DOHH2 (cell line): ENCODE measurements around the gene CASP9.

ENCODE experiments used
- H3F3A ChIP-seq: fragments of 200-600 bp; sonication (generic), shearing (Covaris generic); 2 replicates; pipeline ENCODE4 v1.6.0; 2016; ENCODE audit warnings: antibody characterized with exemption, mild to moderate bottlenecking; ENCODE audit not compliant: control insufficient read depth, insufficient read depth
- H3K27ac ChIP-seq: fragments of 200-600 bp; sonication (generic); 2 replicates; pipeline ENCODE4 v1.5.1; 2014; ENCODE audit warnings: low read depth, mild to moderate bottlenecking, low read length, moderate library complexity
- H3K27me3 ChIP-seq: fragments of 200-600 bp; sonication (generic); 2 replicates; pipeline ENCODE4 v1.6.1; 2014; ENCODE audit warnings: mild to moderate bottlenecking, low read length, mixed read lengths; ENCODE audit not compliant: control insufficient read depth
- H3K36me3 ChIP-seq: fragments of 200-600 bp; sonication (generic); 2 replicates; pipeline ENCODE4 v1.6.1; 2014; ENCODE audit warnings: mild to moderate bottlenecking, low read length, moderate library complexity, mixed read lengths; ENCODE audit not compliant: control insufficient read depth
- H3K4me1 ChIP-seq: fragments of 200-600 bp; sonication (generic); 2 replicates; pipeline ENCODE4 v1.6.1; 2014; ENCODE audit warnings: mild to moderate bottlenecking, low read length, mixed read lengths; ENCODE audit not compliant: control insufficient read depth
- H3K4me2 ChIP-seq: fragments of 200-600 bp; sonication (generic); 2 replicates; pipeline ENCODE4 v1.6.0; 2014; ENCODE audit warnings: mild to moderate bottlenecking, low read length, moderate library complexity
- H3K4me3 ChIP-seq: fragments of 200-600 bp; sonication (generic); 2 replicates; pipeline ENCODE4 v1.5.1; 2014; ENCODE audit warnings: mild to moderate bottlenecking, low read length, mixed read lengths
- H3K79me2 ChIP-seq: fragments of 200-600 bp; sonication (generic); 2 replicates; pipeline ENCODE4 v1.6.1; 2014; ENCODE audit warnings: mild to moderate bottlenecking, low read length, mixed read lengths; ENCODE audit not compliant: control insufficient read depth
- H3K9me2 ChIP-seq: fragments of 200-600 bp; sonication (generic); replicated peaks from 2 replicates; pipeline ENCODE4 v1.6.1; 2014; ENCODE audit warnings: mild to moderate bottlenecking, low read length, mixed read lengths; ENCODE audit not compliant: control insufficient read depth
- H3K9me3 ChIP-seq: fragments of 200-600 bp; sonication (generic); 2 replicates; pipeline ENCODE4 v1.6.1; 2014; ENCODE audit warnings: antibody characterized with exemption, low read length, mixed read lengths; ENCODE audit not compliant: control insufficient read depth, insufficient read depth
- H4K20me1 ChIP-seq: fragments of 200-600 bp; sonication (generic); 2 replicates; pipeline ENCODE4 v1.6.0; 2014; ENCODE audit warnings: low read depth, mild to moderate bottlenecking, antibody characterized with exemption, low read length, moderate library complexity; ENCODE audit not compliant: control insufficient read depth, insufficient read depth
- CTCF ChIP-seq: fragments of 200-600 bp; sonication (generic); IDR thresholded peaks from one replicate; pipeline ENCODE4 v1.5.1; 2014; ENCODE audit warnings: antibody characterized with exemption, mild to moderate bottlenecking, low read depth, low read length; ENCODE audit not compliant: poor library complexity, severe bottlenecking
- EZH2phosphoT487 ChIP-seq: fragments of 200-600 bp; sonication (generic); IDR thresholded peaks from 2 replicates; pipeline ENCODE4 v1.6.1; 2017; ENCODE audit warnings: borderline replicate concordance, mild to moderate bottlenecking, antibody characterized with exemption, low read length, moderate library complexity, mixed read lengths

CASP9 gene

GRCh38 chr1:15531003-15531402 is 7.0 kb upstream of the CASP9 start:
- Histone ChIP-seq H3F3A (no peaks in the 10 kb centered on the region; the same call in 1 of the 2 replicates), H3K9me2 (no peaks in the 10 kb centered on the region), H3K27me3 (no peaks in the 10 kb centered on the region), H3K36me3 (peaks cover 7% of the 10 kb centered on the region), H4K20me1 (no peaks in the 10 kb centered on the region), H3K9me3 (no peaks in the 10 kb centered on the region), H3K27ac (no peak overlapping the region), H3K4me1 (peaks cover 11% of the 10 kb centered on the region), H3K4me2 (no peak overlapping the region), H3K4me3 (no peak overlapping the region), H3K79me2 (peaks cover 21% of the 10 kb centered on the region)
- TF ChIP-seq CTCF (no peak), EZH2phosphoT487 (no peak)

- Histone ChIP-seq H3K4me1 (peaks cover 28% of the 10 kb centered on the region), H3K27me3 (no peaks in the 10 kb centered on the region), H3K9me2 (no peaks in the 10 kb centered on the region), H3K79me2 (peaks cover 28% of the 10 kb centered on the region), H4K20me1 (no peaks in the 10 kb centered on the region), H3K36me3 (no peaks in the 10 kb centered on the region), H3F3A (peaks cover 6% of the 10 kb centered on the region; the same call in 1 of the 2 replicates), H3K27ac (peak within 1 kb of the TSS; percentile 56), H3K9me3 (no peaks in the 10 kb centered on the region), H3K4me2 (peak within 1 kb of the TSS; percentile 67), H3K4me3 (peak within 1 kb of the TSS; percentile 80)
- TF ChIP-seq CTCF (peak; percentile 28), EZH2phosphoT487 (no peak)
Measured at GRCh38 chr1:15526490-15527339, 2.7 kb upstream of the CASP9 start, which contains the start of gene DNAJC16. Gene DNAJC16, plus strand, starts transcription at chr1:15526848. Its CDS starts 2,258 bp downstream, at chr1:15529106.

- H3K27me3 ChIP-seq, result no peaks in the 10 kb centered on the region
- peaks cover 28% of the 10 kb centered on the region for H3K79me2 ChIP-seq
Measured at GRCh38 chr1:15526021-15526489, 2.0 kb upstream of the CASP9 start.

More at GRCh38 chr1:15526021-15526489, 2.0 kb upstream of the CASP9 start:
- Histone ChIP-seq H3K4me1 (peaks cover 28% of the 10 kb centered on the region), H4K20me1 (no peaks in the 10 kb centered on the region), H3K4me3 (peak overlapping the region; percentile 80), H3K36me3 (no peaks in the 10 kb centered on the region), H3K9me3 (no peaks in the 10 kb centered on the region), H3K4me2 (peak overlapping the region; percentile 67), H3K27ac (peak overlapping the region; percentile 43), H3F3A (peaks cover 7% of the 10 kb centered on the region; the same call in 1 of the 2 replicates), H3K9me2 (no peaks in the 10 kb centered on the region)
- TF ChIP-seq CTCF (no peak), EZH2phosphoT487 (no peak)
